GM23338 (cell line): ENCODE results near the gene HMGB4. TPM values are rescaled to one million over a fixed set of nuclear protein-coding genes. Genes with fewer than 3 reads are reported as not detected.

ENCODE experiments used
- ATAC-seq: fragments of 200-7000 bp; cut with Tn5 transposase; 3 replicates; pipeline ENCODE4 v1.9.1; 2020
- DNase-seq: peaks from one replicate; pipeline ENCODE4 v3.0.0-alpha.2; 2015; ENCODE audit warnings: low spot score
- H2AFZ ChIP-seq: fragments of 200-600 bp; sonication (generic); 2 replicates; pipeline ENCODE4 v1.8.0; 2016; ENCODE audit warnings: antibody characterized with exemption, mild to moderate bottlenecking, moderate library complexity
- H3F3A ChIP-seq: fragments of 200-600 bp; sonication (generic); replicated peaks from 2 replicates; pipeline ENCODE4 v1.8.0; 2017; ENCODE audit warnings: antibody characterized with exemption, mixed run types, low read depth
- H3K27ac ChIP-seq: fragments of 200-600 bp; sonication (generic); 2 replicates; pipeline ENCODE4 v1.6.1; 2016; ENCODE audit warnings: low read depth
- H3K27me3 ChIP-seq: fragments of 200-600 bp; sonication (generic); 2 replicates; pipeline ENCODE4 v1.8.0; 2016; ENCODE audit warnings: mild to moderate bottlenecking, mixed run types, moderate library complexity; ENCODE audit not compliant: insufficient read depth
- H3K36me3 ChIP-seq: fragments of 200-600 bp; sonication (generic); 2 replicates; pipeline ENCODE4 v1.8.0; 2016; ENCODE audit warnings: mild to moderate bottlenecking; ENCODE audit not compliant: insufficient read depth
- H3K4me1 ChIP-seq: fragments of 200-600 bp; sonication (generic); 2 replicates; pipeline ENCODE4 v1.8.0; 2016; ENCODE audit warnings: mild to moderate bottlenecking, moderate library complexity; ENCODE audit not compliant: insufficient read depth
- H3K4me2 ChIP-seq: fragments of 200-600 bp; sonication (generic); 2 replicates; pipeline ENCODE4 v1.7.1; 2017; ENCODE audit warnings: mixed run types
- H3K4me3 ChIP-seq: fragments of 200-600 bp; sonication (generic); 2 replicates; pipeline ENCODE4 v1.6.1; 2016; ENCODE audit warnings: mixed run types
- H3K79me2 ChIP-seq: fragments of 200-600 bp; sonication (generic); replicated peaks from 2 replicates; pipeline ENCODE4 v1.8.0; 2017; ENCODE audit warnings: mild to moderate bottlenecking; ENCODE audit not compliant: insufficient read depth
- H3K9me2 ChIP-seq: fragments of 200-600 bp; sonication (generic); 2 replicates; pipeline ENCODE4 v1.8.0; 2017; ENCODE audit not compliant: insufficient read depth
- H4K20me1 ChIP-seq: fragments of 200-600 bp; sonication (generic); replicated peaks from 2 replicates; pipeline ENCODE4 v1.8.0; 2017; ENCODE audit warnings: mild to moderate bottlenecking; ENCODE audit not compliant: insufficient read depth
- H3K27ac Mint-ChIP-seq: 2 replicates; pipeline ENCODE4 v1.8.0; 2020; ENCODE audit warnings: inconsistent platforms, mild to moderate bottlenecking, moderate library complexity, mixed read lengths
- H3K27me3 Mint-ChIP-seq: 3 replicates; pipeline ENCODE4 v1.8.0; 2022; ENCODE audit warnings: low read depth, mild to moderate bottlenecking, moderate library complexity, mixed read lengths, inconsistent platforms; ENCODE audit not compliant: insufficient read depth, poor library complexity
- H3K36me3 Mint-ChIP-seq: 3 replicates; pipeline ENCODE4 v1.8.0; 2021; ENCODE audit warnings: low read depth, mild to moderate bottlenecking, inconsistent platforms, moderate library complexity, mixed read lengths
- H3K4me1 Mint-ChIP-seq: 3 replicates; pipeline ENCODE4 v1.8.0; 2020; ENCODE audit warnings: mild to moderate bottlenecking, inconsistent platforms, mixed read lengths
- H3K4me3 Mint-ChIP-seq: 3 replicates; pipeline ENCODE4 v1.8.0; 2021; ENCODE audit warnings: moderate library complexity, mild to moderate bottlenecking, inconsistent platforms, mixed read lengths
- H3K9me3 Mint-ChIP-seq: 3 replicates; pipeline ENCODE4 v1.8.0; 2020; ENCODE audit warnings: moderate library complexity, mild to moderate bottlenecking, inconsistent platforms, mixed read lengths
- CREB1 ChIP-seq: fragments of 250-450 bp; sonication (Bioruptor Pico); IDR thresholded peaks from 2 replicates; pipeline ENCODE4 v1.5.0; 2020; ENCODE audit warnings: low read depth, mild to moderate bottlenecking, moderate library complexity
- CTCF ChIP-seq, 2 experiments: fragments of 200-600 bp in 1 of 2; sonication (generic) in 1 of 2; conservative IDR thresholded peaks; 2 replicates each; pipeline versions ENCODE4 v1.5.1 to v1.6.1; 2016 to 2017; ENCODE audit warnings: antibody characterized with exemption in 2 of 2, low read depth in 2 of 2, mild to moderate bottlenecking in 2 of 2, moderate library complexity in 1 of 2
- ETS1 ChIP-seq: IDR thresholded peaks from 2 replicates; pipeline ENCODE4 v1.6.1; 2016; ENCODE audit warnings: antibody characterized with exemption
- EZH2 ChIP-seq: fragments of 200-600 bp; sonication (generic); IDR thresholded peaks from one replicate; pipeline ENCODE4 v1.8.0; 2017; ENCODE audit warnings: antibody characterized with exemption, mild to moderate bottlenecking, low read depth; ENCODE audit not compliant: unreplicated experiment
- EZH2phosphoT487 ChIP-seq: fragments of 200-600 bp; sonication (generic); IDR thresholded peaks from one replicate; pipeline ENCODE4 v1.8.1; 2018; ENCODE audit warnings: antibody characterized with exemption; ENCODE audit not compliant: unreplicated experiment
- JUNB ChIP-seq: IDR thresholded peaks from one replicate; pipeline ENCODE4 v1.6.1; 2016; ENCODE audit warnings: antibody characterized with exemption; ENCODE audit not compliant: unreplicated experiment
- NANOG ChIP-seq: IDR thresholded peaks from 2 replicates; pipeline ENCODE4 v1.6.1; 2016; ENCODE audit warnings: antibody characterized with exemption, borderline replicate concordance
- POLR2AphosphoS5 ChIP-seq: IDR thresholded peaks from 2 replicates; pipeline ENCODE4 v1.6.1; 2016; ENCODE audit warnings: antibody characterized with exemption, low read depth
- REST ChIP-seq: IDR thresholded peaks from one replicate; pipeline ENCODE4 v1.6.1; 2018; ENCODE audit warnings: antibody characterized with exemption; ENCODE audit not compliant: unreplicated experiment
- STAT1 ChIP-seq: IDR thresholded peaks from one replicate; pipeline ENCODE4 v1.6.1; 2016; ENCODE audit warnings: antibody characterized with exemption; ENCODE audit not compliant: unreplicated experiment
- ZNF114 ChIP-seq: fragments of 250-450 bp; sonication (Bioruptor Pico); IDR thresholded peaks from 2 replicates; pipeline ENCODE4 v1.5.0; 2020; ENCODE audit warnings: mild to moderate bottlenecking, moderate library complexity
- ZNF331 ChIP-seq: fragments of 250-450 bp; sonication (Bioruptor Pico); IDR thresholded peaks from 2 replicates; pipeline ENCODE4 v1.5.0; 2020; ENCODE audit warnings: low read depth, mild to moderate bottlenecking, moderate library complexity
- polyA plus RNA-seq: library from polyadenylated mRNA; unstranded; fragments of >200 nt; fragmentation: Nextera tagmentation; extraction: Ambion mirVana; gene quantifications from 2 replicates; pipeline ENCODE4 v1.2.1, GENCODE V29; 2016
- total RNA-seq: library from RNA; depleted of rRNA; stranded (reverse); fragments of >200 nt; shearing (Covaris generic); gene quantifications from 2 replicates; pipeline ENCODE4 v1.2.3, GENCODE V29; 2014

The HMGB4 gene
- total and polyA plus RNA-seq, 2 experiments from 2014 or later: not detected

GRCh38 chr1:33826711-33827110 is 37.2 kb upstream of the HMGB4 start (continued):
- TF ChIP-seq CTCF (conservative IDR thresholded peaks at IDR 0.05; ENCODE audit: low read depth in 2 of 2): no peak

GRCh38 chr1:33828059-33828458 is 35.8 kb upstream of the HMGB4 start:
- no peak overlapping the region for H3K27ac ChIP-seq
- no peak for ATAC-seq
- Mint-ChIP-seq H3K4me3 (no peak overlapping the region), H3K9me3 (peaks cover 51% of the 10 kb centered on the region), H3K27ac (no peak overlapping the region), H3K36me3 (peaks cover 53% of the 10 kb centered on the region), H3K27me3 (peaks cover 2% of the 10 kb centered on the region), H3K4me1 (no peaks in the 10 kb centered on the region)
- no peak overlapping the region for H3K4me3 ChIP-seq
- H3K27me3 ChIP-seq: no peaks in the 10 kb centered on the region
- no peaks in the 10 kb centered on the region for H3K4me1 ChIP-seq
- no peaks in the 10 kb centered on the region; the same call in 1 of the 2 replicates for H3K36me3 ChIP-seq
- H3K79me2 ChIP-seq: no peaks in the 10 kb centered on the region
- H4K20me1 ChIP-seq: no peaks in the 10 kb centered on the region
- H3F3A ChIP-seq: no peaks in the 10 kb centered on the region
- H3K4me2 ChIP-seq: no peak overlapping the region
- H3K9me2 ChIP-seq: 0 out of 2 replicates have a peak, but pooled peaks cover 4% of the 10 kb centered on the region
- H2AFZ ChIP-seq: no peak overlapping the region
- no peak for DNase-seq
- TF ChIP-seq STAT1 (no peak), NANOG (no peak), CTCF (conservative IDR thresholded peaks at IDR 0.05; ENCODE audit: low read depth in 2 of 2) (no peak), POLR2AphosphoS5 (no peak), EZH2phosphoT487 (no peak), EZH2 (no peak), ZNF114 (CRISPR knock-in tag) (no peak), REST (no peak), JUNB (no peak), ZNF331 (CRISPR knock-in tag) (no peak), CREB1 (no peak), ETS1 (no peak)
